OCI-LY1 (cell line): ENCODE data around the gene RANBP3L.

ENCODE experiments used
- H2AFZ ChIP-seq: fragments of 200-600 bp; sonication (generic), shearing (Covaris generic); 2 replicates; pipeline ENCODE4 v1.6.0; 2014; ENCODE audit warnings: antibody characterized with exemption, mild to moderate bottlenecking, low read length
- H3F3A ChIP-seq: fragments of 200-600 bp; sonication (generic), shearing (Covaris generic); 2 replicates; pipeline ENCODE4 v1.6.0; 2014; ENCODE audit warnings: mild to moderate bottlenecking, antibody characterized with exemption, low read length, moderate library complexity; ENCODE audit not compliant: insufficient read depth
- H3K27ac ChIP-seq: fragments of 200-600 bp; sonication (generic); 2 replicates; pipeline ENCODE4 v1.5.1; 2014; ENCODE audit warnings: low read length, mixed run types, mild to moderate bottlenecking, low read depth; ENCODE audit not compliant: poor library complexity, severe bottlenecking
- H3K27me3 ChIP-seq: fragments of 200-600 bp; sonication (generic); 2 replicates; pipeline ENCODE4 v1.6.0; 2014; ENCODE audit warnings: antibody characterized with exemption, mild to moderate bottlenecking, low read length, moderate library complexity; ENCODE audit not compliant: insufficient read depth
- H3K36me3 ChIP-seq: fragments of 200-600 bp; sonication (generic); 2 replicates; pipeline ENCODE4 v1.6.1; 2014; ENCODE audit warnings: mild to moderate bottlenecking, antibody characterized with exemption, low read length, moderate library complexity, mixed read lengths; ENCODE audit not compliant: insufficient read depth
- H3K4me1 ChIP-seq: fragments of 200-600 bp; sonication (generic); 2 replicates; pipeline ENCODE4 v1.5.1; 2014; ENCODE audit warnings: mild to moderate bottlenecking, low read length, moderate library complexity; ENCODE audit not compliant: insufficient read depth, severe bottlenecking
- H3K4me2 ChIP-seq: fragments of 200-600 bp; sonication (generic), shearing (Covaris generic); 2 replicates; pipeline ENCODE4 v1.6.1; 2014; ENCODE audit warnings: low read length
- H3K4me3 ChIP-seq: fragments of 200-600 bp; sonication (generic); 2 replicates; pipeline ENCODE4 v1.5.1; 2014; ENCODE audit warnings: low read length, low read depth, mild to moderate bottlenecking, mixed read lengths; ENCODE audit not compliant: poor library complexity, severe bottlenecking
- H3K79me2 ChIP-seq: fragments of 200-600 bp; shearing (Covaris generic); 2 replicates; pipeline ENCODE4 v1.6.1; 2016; ENCODE audit warnings: mixed run types, low read length, mixed read lengths; ENCODE audit not compliant: insufficient read depth
- H3K9ac ChIP-seq: fragments of 200-600 bp; sonication (generic), shearing (Covaris generic); 2 replicates; pipeline ENCODE4 v1.6.1; 2014; ENCODE audit warnings: mild to moderate bottlenecking, low read length, mixed read lengths
- H3K9me2 ChIP-seq: fragments of 200-600 bp; sonication (generic), shearing (Covaris generic); 2 replicates; pipeline ENCODE4 v1.6.1; 2014; ENCODE audit warnings: low read depth, mild to moderate bottlenecking, low read length, mixed read lengths
- H3K9me3 ChIP-seq: fragments of 200-600 bp; shearing (Covaris generic); 2 replicates; pipeline ENCODE4 v1.6.1; 2014; ENCODE audit warnings: low read length, mixed read lengths
- H4K20me1 ChIP-seq: fragments of 200-600 bp; sonication (generic), shearing (Covaris generic); 2 replicates; pipeline ENCODE4 v1.6.0; 2016; ENCODE audit warnings: mild to moderate bottlenecking, low read length; ENCODE audit not compliant: insufficient read depth
- CTCF ChIP-seq: fragments of 200-600 bp; sonication (generic), shearing (Covaris generic); IDR thresholded peaks from 2 replicates; pipeline ENCODE4 v1.5.1; 2017; ENCODE audit warnings: mild to moderate bottlenecking, antibody characterized with exemption, low read length, moderate library complexity, mixed read lengths
- EZH2 ChIP-seq: fragments of 200-600 bp; sonication (generic), shearing (Covaris generic); IDR thresholded peaks from 2 replicates; pipeline ENCODE4 v1.8.0; 2017; ENCODE audit warnings: borderline replicate concordance, mixed run types, mild to moderate bottlenecking, antibody characterized with exemption, low read length, moderate library complexity, mixed read lengths

RANBP3L gene

DNA sequence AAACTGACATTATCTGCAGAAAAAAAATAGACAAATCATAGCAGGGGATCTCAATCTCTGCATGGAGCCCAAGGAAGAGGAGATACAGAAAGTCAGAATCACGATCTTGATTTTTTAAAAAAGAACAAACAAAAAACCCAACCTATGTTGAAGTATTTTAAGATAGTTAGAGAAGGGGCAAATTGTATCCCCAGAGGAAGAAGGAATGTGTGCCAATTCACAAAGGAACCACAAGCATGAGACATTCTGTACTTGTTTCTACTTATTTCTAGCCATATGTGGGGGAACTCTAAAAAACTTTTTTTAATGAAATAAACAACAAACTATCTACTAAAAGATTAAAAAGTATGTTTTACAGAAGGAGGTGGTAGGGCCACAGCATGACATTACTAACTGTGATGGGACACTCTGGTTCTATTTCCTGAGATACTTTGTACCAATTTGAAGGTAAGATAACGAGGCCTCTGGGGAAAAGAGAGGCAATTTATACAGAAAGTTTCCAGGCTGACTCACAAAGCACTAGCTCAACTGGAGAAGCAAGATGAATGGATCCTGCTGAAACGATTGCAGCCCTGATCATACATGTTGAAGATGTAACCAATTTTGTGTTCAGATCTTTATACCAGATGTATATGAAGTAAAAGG is 22.5 kb downstream of the RANBP3L start:
- Histone ChIP-seq H3K9me2 (no peaks in the 10 kb centered on the region), H3K27me3 (no peaks in the 10 kb centered on the region), H3K4me1 (no peaks in the 10 kb centered on the region), H3K27ac (no peak overlapping the region), H3K4me3 (no peak overlapping the region), H4K20me1 (no peaks in the 10 kb centered on the region), H3K4me2 (no peak overlapping the region), H3K9me3 (no peaks in the 10 kb centered on the region), H3K79me2 (no peaks in the 10 kb centered on the region), H3K36me3 (no peaks in the 10 kb centered on the region), H3K9ac (no peak overlapping the region), H3F3A (no peaks in the 10 kb centered on the region), H2AFZ (no peak overlapping the region)
- TF ChIP-seq EZH2 (no peak), CTCF (no peak)

GRCh38 chr5:36277521-36278176 is 24.1 kb downstream of the RANBP3L start:
- Histone ChIP-seq H4K20me1 (no peaks in the 10 kb centered on the region), H3K4me2 (no peak overlapping the region), H3K4me3 (no peak overlapping the region), H3F3A (no peaks in the 10 kb centered on the region), H3K27me3 (no peaks in the 10 kb centered on the region), H3K9me3 (no peaks in the 10 kb centered on the region), H3K27ac (no peak overlapping the region), H3K4me1 (no peaks in the 10 kb centered on the region), H3K79me2 (no peaks in the 10 kb centered on the region), H3K9me2 (no peaks in the 10 kb centered on the region), H2AFZ (no peak overlapping the region), H3K9ac (no peak overlapping the region), H3K36me3 (no peaks in the 10 kb centered on the region)
- TF ChIP-seq CTCF = no peak
- no peak for TF ChIP-seq EZH2

DNA sequence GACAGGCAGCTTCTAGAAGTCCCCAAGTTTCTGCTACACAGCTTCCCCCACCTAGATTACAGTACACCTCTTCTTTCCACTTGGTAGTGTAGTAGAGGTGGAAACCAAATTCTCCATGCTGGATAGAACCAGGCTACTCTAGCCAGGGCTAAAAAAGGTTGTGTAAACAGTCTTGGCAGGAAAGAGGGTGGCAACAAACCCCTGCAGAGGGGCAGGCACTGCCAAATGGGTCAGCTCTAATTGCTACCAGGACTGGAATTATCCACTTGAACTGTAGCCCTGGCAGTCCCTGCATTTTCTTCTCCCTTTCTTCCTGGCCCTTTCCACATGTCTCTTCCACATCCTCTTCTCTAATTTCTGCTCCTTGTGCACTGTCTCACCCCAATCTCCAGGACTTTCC is 24.8 kb downstream of the RANBP3L start:
- H3K79me2 ChIP-seq = no peaks in the 10 kb centered on the region
- H4K20me1 ChIP-seq = no peaks in the 10 kb centered on the region
- no peak overlapping the region for H3K27ac ChIP-seq
- H3K9me2 ChIP-seq = no peaks in the 10 kb centered on the region
- no peaks in the 10 kb centered on the region for H3K9me3 ChIP-seq
- no peak overlapping the region for H2AFZ ChIP-seq
- no peak overlapping the region for H3K4me3 ChIP-seq
- H3K27me3 ChIP-seq = no peaks in the 10 kb centered on the region
- H3F3A ChIP-seq = no peaks in the 10 kb centered on the region
- H3K36me3 ChIP-seq = no peaks in the 10 kb centered on the region
- H3K9ac ChIP-seq = no peak overlapping the region
- TF ChIP-seq EZH2 (no peak), CTCF (no peak)
- no peaks in the 10 kb centered on the region for H3K4me1 ChIP-seq
- no peak overlapping the region for H3K4me2 ChIP-seq
